ENCODE results near the gene NUDCD3.

GRCh38 chr7:44477938-44478337 is 12.5 kb downstream of the NUDCD3 start:
- TF ChIP-seq CTCF (IDR thresholded peaks at IDR 0.05) = no peak
- no peak for TF ChIP-seq POLR2A (IDR thresholded peaks at IDR 0.05; ENCODE audit: low read depth)
- TF ChIP-seq POLR2AphosphoS5 (IDR thresholded peaks at IDR 0.05) = no peak
- no peak for TF ChIP-seq EP300 (IDR thresholded peaks at IDR 0.05)

Measured in esophagus muscularis mucosa (tissue), 4 donors.